GM18907 (cell line): Measurements from ENCODE around the gene TMEM132A.
A peak's percentile ranks its signal among the peaks of the same experiment; 100 is the strongest.

ENCODE experiments used
- ATAC-seq: cut with Tn5 transposase; IDR thresholded peaks from one replicate; pipeline ENCODE4 v1.9.1; 2021; ENCODE audit warnings: mild to moderate bottlenecking, moderate library complexity; ENCODE audit not compliant: unreplicated experiment

Gene TMEM132A

GRCh38 chr11:60924110-60924905 lies at the start of gene TMEM132A:
Gene TMEM132A, plus strand, starts transcription at chr11:60924460. Its CDS starts 174 bp downstream, at chr11:60924634.
- no peak for ATAC-seq

GRCh38 chr11:60875366-60876167 lies 48.7 kb upstream of the TMEM132A start:
- ATAC-seq: no peak

GRCh38 chr11:60876168-60876485 lies 48.1 kb upstream of the TMEM132A start:
- no peak for ATAC-seq

- no peak for ATAC-seq
These were observed 45.8 kb upstream of the TMEM132A start for GRCh38 chr11:60878245-60879101.

GRCh38 chr11:60879104-60879503 lies 45.2 kb upstream of the TMEM132A start:
- ATAC-seq: no peak

- no peak for ATAC-seq
These were observed 44.2 kb upstream of the TMEM132A start for GRCh38 chr11:60879971-60880588.

GRCh38 chr11:60880643-60881282 lies 43.5 kb upstream of the TMEM132A start:
- ATAC-seq: no peak

- peak; percentile 62 for ATAC-seq
These were observed 36.7 kb upstream of the TMEM132A start for GRCh38 chr11:60887556-60887955.

GRCh38 chr11:60889869-60890311 lies 34.4 kb upstream of the TMEM132A start:
- no peak for ATAC-seq

GRCh38 chr11:60890696-60891095 lies 33.6 kb upstream of the TMEM132A start:
- ATAC-seq: no peak

- ATAC-seq: no peak
These were observed 33.0 kb upstream of the TMEM132A start for GRCh38 chr11:60891103-60891741.

- ATAC-seq: no peak
These were observed 28.6 kb upstream of the TMEM132A start for GRCh38 chr11:60895687-60896086.

GRCh38 chr11:60897496-60897895 lies 26.8 kb upstream of the TMEM132A start:
- no peak for ATAC-seq

GRCh38 chr11:60899046-60899936 lies 25.0 kb upstream of the TMEM132A start:
- no peak for ATAC-seq

GRCh38 chr11:60899977-60900376 lies 24.3 kb upstream of the TMEM132A start:
- ATAC-seq: no peak

GRCh38 chr11:60900673-60901404 lies 23.4 kb upstream of the TMEM132A start:
- ATAC-seq: no peak

GRCh38 chr11:60902625-60903024 lies 21.6 kb upstream of the TMEM132A start:
- ATAC-seq: no peak

- no peak for ATAC-seq
These were observed 19.2 kb upstream of the TMEM132A start for GRCh38 chr11:60905047-60905446.
